ENCODE data around the gene KCNK15.

KCNK15 gene

DNA sequence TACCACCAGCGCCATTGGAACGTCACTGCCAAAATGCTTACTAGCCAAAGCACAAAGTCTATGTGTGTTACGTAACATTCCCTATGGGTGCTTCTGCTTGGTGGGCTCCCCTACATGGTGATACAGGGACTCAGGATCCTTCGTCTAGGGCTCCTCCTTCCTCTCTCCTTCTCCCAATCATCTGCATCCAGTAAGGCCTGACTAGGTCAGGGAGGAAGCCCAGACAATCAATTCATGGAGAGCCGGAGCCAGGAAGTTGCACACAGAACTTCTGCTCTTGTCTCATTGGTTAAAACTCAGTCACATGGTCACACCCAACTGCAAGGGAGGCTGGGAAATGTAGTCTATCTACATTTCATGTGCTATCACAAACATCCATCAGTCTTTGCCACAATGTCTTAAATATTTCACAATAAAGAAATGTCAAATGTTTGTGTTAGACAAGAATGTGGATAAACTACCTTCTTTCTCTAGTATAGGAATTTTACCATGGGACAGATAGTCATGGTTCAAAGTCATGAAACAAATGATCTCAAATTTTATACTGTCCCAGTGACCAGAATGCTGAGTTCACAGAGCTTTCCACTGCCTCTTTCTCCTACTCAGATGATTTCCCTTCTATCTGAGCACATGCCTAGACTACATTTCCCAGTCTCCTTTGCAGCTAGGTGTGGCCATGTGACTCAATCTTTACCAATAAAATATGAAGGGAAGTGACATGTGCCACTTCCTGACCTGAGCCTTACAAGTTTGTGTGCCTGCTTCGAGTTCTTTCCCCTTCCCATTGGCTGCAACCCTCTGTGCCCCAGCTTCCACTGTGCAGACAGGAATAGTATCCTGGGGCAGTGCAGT is 9.3 kb upstream of the KCNK15 start:
- DNase-seq (ENCODE audit: low spot score), result peak; percentile 62

DNA sequence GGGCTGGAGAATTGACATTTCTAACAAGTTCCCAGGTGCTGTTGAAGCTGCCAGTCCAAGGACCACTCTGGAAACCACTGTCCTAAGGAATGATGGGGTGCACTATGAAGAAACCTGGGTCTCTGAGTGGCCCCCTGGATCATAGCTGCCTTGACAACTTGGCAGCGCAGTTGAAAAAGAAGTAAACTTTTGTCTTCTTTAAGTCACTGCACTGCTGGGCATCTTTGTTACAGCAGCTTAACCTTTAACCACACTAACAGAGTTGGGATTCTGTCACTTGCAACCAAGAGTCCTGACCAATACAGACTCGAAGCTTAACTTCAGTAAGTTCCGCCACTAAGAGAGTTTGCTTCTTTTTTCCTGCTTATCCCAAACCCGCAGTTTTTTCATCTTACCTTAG is 8.5 kb upstream of the KCNK15 start:
- DNase-seq (ENCODE audit: low spot score), result no peak

DNA sequence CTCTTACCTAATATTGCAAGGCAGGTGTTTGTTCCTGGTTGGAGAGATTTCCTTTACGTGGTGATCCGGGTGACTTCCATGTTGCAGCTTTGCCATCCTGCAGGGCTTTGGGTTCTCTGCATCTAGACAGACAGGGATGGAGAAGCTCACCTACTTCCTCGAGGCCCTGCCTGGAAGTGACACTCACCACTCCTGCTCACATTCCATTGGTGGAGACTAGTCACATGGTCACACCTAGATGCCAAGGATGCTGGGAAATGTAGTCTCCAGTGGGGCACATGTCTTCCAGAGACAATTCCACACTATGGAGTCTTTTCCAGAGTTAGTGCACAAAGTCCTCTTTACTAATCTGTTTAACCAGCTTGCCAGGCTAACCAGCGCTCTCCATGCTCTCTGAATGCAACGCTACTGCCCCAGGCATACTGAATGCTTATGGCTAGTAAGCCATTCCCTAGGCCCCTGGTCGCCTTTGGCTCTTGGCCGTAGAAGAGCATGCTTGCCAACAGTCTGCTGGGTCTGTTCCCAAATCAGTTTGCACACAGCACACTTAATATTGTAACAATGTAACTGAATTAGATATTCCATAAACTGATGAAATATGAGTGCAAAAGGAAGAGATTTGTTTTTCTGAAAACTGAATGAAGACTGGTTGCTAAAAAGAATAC is 6.7 kb upstream of the KCNK15 start:
- DNase-seq (ENCODE audit: low spot score), result peak; percentile 80

DNA sequence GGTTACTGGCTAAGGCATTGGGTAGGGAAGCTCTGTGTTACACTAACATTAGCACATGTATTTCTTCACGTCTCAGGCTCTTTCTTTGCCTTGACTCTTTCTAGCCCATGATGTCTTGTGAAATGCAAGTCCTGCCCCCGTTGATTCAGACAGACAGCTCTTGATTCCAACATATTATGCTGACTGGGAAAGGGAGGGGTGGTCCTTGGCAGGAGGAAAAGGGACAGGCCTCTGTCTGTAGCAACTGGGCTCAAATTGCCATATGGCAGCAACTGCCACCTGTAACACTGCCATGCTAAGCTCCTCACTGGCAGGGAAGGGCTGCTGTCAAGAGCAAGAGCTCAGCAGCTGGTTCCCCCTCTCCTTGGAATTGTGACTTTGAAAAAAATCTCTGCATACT is 5.7 kb upstream of the KCNK15 start:
- no peak for DNase-seq (ENCODE audit: low spot score)

DNA sequence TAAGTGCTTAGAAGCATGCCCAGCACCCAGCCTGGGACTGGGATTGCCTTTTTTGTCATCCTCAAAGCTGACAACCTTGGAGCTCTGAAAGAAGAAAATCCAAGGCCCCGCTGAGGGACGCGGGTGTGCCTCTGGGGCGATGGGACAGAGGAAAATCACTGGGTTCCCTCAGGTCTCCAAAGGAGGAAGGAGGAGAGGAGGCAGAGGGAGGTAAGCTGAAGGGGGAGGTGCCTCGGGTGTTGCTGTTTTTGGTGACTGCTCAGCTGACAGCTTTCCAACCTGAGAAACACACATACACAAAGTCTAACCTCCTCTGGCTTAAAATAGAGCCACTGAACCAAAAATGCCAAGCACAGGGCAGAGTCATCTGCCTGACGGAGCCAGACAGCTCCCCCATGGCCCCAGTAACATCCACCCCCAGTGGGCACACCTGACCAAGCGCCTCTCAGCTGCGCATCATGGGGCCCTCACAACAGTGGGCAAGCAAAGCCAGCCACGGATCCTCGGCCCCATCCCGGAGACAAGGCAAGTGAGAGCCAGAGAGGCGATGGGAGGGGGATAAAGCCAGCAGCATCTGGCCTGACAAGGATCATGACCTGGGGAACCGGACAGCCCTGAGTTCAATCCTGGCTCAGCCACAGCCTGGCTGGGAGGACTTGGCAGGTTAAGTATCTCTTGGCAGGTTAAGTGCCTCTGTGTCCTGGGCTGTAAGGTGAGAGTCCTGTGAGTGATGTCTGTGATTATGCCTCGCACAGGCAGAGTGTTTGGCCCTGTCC is 3.2 kb upstream of the KCNK15 start:
- no peak for DNase-seq (ENCODE audit: low spot score)

DNA sequence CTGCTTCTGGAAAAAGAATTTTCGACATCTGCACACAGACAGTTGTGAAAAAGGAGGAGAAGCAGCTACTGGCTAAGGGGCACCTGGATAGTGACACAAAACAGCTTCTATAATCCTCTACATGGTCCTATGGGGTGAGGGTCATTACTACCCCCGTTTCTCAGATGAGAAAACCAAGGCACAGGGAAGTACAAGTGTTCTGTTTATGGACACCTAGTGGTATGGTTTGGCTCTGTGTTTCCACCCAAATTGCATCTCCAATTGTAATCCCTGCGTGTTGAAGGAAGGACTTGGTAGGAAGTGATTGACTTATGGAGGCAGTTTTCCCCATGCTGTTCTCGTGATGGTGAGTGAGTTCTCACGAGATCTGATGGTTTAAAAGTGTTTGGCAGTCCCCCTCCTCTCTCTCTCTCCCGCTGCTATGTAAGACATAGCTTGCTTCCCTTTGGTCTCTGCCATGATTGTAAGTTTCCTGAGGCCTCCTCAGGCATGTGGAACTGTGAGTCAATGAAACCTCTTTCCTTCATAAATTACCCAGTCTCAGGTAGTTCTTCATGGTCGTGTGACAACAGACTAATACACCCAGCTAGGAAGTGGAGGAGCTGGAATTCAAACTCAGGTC is 2.5 kb upstream of the KCNK15 start:
- DNase-seq (ENCODE audit: low spot score), result no peak

DNA sequence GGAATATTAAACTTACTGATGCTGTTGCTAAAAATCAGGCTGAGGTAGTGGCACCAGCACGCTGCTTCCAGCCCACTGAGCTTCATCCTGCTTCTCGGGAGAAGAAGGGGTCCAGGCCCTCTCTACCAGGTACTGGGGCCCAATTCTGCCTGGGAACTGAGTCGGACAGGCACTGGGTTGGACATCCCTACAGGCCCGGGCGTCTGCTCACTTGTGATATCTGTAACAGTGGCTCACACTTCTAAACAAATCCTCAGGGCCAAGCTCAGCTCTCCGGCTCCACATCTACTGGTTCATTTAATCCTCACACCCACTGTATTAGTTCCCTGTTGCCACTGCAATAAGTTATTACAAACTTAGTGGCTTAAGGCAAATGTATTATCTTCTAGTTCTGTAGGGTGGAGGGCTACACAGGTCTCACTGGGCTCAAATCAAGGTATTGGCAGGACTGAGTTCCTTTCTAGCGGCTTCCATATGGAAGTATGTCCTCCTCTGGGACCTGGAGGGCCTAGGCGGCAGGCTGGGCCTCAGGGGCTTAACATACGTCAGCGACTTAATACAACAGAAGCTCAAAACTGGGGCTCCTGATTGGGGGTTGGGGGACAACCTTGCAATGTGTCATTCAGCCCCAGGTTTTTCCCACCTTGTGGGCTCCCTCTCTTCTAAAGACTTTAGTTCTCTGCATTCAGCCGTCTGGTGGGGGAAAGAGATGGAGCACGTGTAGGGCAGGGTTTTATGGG is 1.6 kb upstream of the KCNK15 start:
- DNase-seq (ENCODE audit: low spot score), result no peak

DNA sequence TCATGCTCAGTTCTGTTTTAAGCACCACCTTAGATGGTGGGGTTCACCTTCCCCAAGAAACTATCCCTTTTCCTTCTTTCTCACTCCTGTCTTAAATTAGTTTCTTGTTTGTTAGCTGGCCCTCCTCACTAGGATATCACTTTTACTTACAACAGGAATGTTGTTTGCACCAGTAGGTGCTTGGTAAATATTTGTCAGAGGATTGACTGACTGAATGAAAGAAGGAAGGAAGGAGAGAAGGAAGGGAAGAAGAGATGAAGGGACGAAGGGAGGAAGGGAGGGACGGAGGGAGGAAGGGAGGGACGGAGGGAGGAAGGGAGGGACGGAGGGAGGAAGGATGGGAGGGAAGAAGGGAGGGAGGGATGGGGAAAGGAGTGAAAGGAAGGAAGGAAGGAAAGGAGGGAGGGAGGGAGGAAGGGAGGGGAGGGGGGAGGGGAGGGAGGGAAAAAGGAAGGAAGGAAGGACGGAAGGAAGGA is 505 bp upstream of the KCNK15 start:
- DNase-seq (ENCODE audit: low spot score), result no peak

DNA sequence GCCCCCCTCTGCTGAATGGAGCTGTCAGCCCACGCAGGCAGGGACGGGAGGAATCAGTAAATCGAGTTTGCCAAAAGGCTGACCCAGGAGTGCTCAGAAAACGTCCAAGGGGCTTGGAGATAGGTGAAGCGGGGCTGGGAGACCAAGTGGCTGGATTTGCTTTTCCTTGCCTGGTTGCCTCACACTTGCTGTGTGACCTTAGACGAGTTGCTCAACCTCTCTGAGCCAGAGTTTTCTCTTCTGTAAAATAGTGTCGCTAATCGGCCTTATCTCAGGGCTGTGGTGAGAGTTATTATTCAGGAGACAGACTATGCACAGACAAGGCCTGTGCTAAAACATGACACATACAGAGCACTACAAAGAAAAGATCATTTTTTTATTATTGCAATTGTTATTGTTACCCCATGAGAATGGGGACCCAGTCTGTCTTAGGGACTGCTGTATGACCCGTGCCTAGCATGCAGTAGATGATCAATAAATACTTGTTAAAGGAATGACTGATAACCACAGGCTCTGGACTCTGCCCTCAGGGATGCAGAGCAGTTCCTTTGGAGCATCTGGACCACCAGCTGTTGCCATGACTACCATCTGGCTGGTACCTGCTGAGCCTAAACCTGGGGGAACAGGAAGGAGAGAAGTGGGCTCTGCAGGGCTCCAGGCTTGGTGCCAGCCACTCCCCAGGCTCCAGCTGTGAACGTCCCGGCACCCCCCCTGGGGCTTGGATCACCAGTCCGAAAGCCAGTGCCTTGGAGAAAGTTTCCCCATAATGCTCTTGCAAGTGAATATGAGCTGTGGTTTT is 901 bp downstream of the KCNK15 start:
- DNase-seq (ENCODE audit: low spot score), result no peak

DNA sequence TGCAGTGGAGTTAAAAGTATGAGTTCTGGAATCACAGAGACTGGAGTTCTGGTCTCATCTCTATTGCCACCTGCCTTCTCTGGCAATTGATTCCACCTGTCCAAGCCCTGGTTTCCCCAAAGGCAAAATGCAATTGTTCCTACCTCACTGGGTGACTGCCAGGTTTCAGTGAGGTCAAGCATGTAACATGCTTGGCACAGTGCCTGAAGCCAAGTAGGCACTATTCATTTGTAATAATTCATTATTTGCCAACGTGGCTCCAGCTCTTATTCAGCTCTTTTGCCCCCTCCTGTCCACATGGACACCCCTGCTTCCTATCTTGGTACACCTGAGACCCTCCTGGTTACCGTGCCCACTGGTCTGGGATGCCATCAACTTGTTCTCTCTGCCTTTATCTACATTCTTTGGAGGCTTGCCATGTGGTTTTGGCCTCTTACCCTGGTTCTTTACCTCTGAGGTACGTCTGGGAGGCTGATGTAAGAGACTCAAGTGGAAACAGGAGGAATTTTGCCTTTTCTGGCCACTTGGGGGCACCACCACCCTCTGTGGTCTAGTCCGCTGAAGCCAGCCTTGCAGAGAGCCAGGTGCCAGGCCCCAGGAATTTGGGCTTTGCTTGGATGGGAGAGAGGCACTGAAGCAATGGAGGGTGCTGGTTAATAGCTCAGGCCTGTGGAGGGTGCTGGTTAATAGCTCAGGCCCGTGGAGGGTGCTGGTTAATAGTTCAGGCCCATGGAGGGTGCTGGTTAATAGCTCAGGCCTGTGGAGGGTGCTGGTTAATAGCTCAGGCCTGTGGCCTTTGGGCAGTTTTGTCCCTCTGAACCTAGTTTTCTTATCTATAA is 1.7 kb downstream of the KCNK15 start:
- peak; percentile 61 for DNase-seq (ENCODE audit: low spot score)

DNA sequence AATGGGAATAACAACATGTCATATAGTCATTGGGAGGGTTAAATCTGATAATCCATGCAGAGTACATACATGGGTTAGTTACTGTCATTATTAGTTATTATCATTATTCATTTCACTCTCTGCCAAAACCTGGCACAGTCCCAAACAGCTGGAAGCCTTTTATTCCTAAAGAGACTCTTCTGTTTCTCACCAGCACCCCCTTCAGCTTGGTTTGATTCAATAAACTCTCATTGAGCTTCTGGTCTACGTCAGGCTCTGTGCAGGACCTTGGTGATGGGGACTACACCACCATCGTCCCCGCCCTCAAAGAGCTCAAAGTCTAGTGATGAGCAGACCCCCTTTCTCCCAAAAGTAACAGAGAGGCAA is 2.3 kb downstream of the KCNK15 start:
- DNase-seq (ENCODE audit: low spot score), result no peak

DNA sequence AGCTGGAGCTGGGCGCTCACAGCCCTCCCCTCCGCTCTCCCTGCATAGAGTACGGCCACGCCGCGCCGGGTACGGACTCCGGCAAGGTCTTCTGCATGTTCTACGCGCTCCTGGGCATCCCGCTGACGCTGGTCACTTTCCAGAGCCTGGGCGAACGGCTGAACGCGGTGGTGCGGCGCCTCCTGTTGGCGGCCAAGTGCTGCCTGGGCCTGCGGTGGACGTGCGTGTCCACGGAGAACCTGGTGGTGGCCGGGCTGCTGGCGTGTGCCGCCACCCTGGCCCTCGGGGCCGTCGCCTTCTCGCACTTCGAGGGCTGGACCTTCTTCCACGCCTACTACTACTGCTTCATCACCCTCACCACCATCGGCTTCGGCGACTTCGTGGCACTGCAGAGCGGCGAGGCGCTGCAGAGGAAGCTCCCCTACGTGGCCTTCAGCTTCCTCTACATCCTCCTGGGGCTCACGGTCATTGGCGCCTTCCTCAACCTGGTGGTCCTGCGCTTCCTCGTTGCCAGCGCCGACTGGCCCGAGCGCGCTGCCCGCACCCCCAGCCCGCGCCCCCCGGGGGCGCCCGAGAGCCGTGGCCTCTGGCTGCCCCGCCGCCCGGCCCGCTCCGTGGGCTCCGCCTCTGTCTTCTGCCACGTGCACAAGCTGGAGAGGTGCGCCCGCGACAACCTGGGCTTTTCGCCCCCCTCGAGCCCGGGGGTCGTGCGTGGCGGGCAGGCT is 4.6 kb downstream of the KCNK15 start:
- DNase-seq (ENCODE audit: low spot score), result no peak

DNA sequence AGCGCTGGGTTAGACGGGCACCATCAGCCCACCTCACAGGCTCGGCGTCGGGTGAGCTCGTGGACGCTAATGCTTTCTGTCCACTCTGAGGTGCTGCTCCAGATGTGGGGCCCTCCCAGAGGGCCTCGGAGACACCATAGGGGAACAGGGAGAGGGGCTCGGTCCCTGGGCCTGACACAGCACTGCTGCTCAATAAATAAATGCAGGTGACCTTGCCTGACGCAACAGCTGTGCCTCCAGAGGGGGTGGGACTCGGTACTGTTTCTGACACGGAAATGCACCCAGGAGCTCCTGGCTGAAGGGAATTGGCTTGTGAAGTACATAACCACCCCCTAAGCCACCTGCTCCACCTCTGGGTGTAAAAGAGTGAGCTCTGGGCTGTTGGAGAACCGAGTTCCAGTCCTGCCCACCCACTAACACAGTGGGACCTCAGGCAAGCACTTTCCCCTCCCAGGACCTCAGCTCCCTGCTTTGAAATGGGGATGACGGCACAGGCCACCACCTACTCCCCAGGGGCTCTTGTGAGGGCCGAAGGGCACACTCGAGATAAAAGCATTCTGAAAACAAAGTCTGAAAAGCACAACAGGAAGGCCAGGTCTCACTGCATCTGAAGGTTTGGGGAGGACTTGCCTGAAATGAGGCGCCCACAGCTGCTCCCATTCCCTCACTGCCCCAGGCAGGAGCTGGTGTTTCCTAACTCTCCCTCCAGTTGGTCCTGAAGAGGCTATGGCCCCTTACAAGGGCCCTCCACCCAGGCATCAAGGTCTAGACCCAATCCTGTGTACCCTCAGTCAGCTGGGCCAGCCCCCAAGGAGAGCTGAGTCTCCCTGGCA is 6.7 kb downstream of the KCNK15 start:
- DNase-seq (ENCODE audit: low spot score), result no peak

DNA sequence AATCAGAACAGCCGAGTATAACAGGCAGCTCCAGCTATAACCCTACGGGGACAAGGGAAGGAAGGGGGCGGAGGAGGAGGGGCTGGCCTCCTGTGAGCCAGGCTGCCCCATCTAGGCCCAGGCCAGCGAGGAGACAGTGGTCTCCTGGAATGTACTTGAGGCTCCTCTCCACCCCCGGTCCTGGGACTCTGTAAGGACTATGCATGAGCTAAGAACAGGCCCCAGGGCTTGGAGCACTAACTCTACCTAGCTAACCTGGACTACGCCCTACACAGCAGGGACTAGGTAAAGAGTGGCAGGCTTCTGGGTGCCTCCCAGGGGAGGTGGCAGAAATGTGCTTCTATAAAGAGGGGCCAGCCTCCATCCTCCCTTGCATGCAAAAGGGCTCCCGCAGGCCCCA is 8.9 kb downstream of the KCNK15 start:
- no peak for DNase-seq (ENCODE audit: low spot score)

DNA sequence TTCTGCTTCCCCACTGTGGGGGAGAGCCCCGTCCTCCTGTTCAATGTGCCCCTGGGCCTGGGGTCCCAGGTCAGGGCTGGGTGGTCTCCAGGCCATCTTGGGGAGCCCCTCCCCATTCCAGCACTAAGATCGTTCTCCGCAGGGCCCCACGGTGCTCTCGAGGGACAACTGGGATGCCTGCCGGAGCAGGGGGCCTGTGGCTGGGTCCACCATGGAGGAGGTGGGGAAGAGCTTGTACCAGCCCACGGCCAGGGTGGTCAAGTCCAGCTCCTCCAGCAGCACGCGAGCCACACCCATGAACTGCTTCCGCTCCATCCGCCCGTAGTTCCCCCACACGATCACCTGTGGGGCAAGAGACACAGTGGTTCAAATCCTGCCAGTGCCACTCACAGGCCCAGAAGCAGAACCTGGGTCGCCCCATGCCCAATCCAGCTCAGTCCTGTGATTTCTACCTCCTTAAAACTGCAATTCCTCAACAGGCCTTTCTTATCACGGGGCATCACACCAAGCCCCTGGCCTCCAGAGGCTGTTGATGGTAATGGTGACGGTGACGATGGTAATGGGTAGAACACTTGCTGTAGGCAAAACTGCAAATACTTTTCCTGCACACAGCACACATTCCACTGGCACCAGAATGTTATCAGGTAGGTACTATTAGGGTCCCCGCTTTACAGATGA is 10.5 kb downstream of the KCNK15 start:
- DNase-seq (ENCODE audit: low spot score), result no peak

DNA sequence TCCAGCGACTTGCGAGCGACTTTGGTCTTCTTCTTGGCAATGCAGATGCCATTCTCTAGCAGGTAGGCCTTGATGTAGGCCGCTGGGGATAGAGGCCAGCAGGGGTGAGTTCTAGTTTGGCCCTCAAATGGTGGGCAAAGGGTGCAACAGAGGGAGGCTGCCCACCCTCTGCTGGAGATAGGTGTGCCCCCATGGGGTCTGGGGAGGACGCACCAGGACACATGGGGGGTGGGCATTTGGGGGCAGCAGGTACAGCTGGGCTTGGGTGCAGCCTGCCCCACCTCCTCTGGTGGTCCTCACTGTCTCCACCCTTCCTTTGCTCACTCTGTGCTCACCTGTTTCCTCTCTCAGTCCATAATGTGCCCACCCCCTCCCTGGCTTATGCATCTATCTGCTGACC is 11.3 kb downstream of the KCNK15 start:
- no peak for DNase-seq (ENCODE audit: low spot score)

DNA sequence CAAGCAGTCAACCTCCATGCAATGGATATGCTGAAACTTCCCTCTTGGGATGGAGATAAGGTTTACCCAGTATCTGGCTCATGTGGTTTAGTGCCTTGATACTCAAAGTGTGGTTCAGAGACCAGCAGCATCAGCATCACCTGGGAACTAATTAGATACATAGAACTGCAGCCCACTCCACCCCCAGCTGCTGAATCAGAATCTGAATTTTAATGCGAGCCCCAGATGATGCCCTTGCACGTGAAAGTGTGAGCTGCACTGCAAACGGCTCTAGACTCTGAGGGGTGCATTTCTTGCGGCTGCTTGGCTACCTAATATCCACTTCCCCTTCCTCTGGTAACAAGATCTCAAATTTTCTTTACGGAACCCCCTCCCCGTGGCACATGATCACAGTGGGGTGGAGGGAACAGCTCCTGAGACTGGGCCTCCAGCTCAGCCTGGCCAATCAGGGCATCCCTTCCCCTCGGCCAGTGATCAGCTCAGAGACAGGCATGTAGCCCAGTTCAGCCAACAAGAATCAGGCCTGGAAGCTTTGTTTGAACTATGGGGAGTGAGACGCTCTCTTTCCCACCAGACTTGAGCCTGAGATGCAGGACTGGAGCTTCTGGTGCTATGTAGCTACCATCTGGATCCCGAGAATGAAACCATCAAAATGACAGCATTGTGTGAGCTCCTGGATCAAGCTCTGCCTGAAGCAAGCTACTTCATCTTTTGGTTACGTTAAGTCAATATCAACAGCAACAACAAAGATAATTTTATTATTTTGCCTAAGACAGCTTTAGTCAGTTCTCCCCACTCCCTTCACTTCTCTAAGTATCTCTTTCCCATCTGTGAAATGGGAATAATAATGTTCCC is 12.8 kb downstream of the KCNK15 start:
- DNase-seq (ENCODE audit: low spot score), result no peak

Data from germinal center (tissue), 1 donor.